OCI-LY3 (cell line): Measurements from ENCODE around the gene HIP1.
"Not testable (repeated sequence)": the region's sequence is repeated elsewhere in the genome, so short reads cannot be mapped to it uniquely, and the experiment has no call there.

Experiments
- EZH2phosphoT487 ChIP-seq: fragments of 200-600 bp; shearing (Covaris generic); IDR thresholded peaks from 2 replicates; pipeline ENCODE4 v1.6.1; 2018; ENCODE audit warnings: antibody characterized with exemption, mixed run types, low read depth
- TF ChIP-seq, protein P1 (sequence below): fragments of 200-600, 300-600 bp; sonication (generic); IDR thresholded peaks from 2 replicates; pipeline ENCODE4 v1.5.1; 2014; ENCODE audit warnings: antibody characterized with exemption, low read length, low read depth

DNA sequence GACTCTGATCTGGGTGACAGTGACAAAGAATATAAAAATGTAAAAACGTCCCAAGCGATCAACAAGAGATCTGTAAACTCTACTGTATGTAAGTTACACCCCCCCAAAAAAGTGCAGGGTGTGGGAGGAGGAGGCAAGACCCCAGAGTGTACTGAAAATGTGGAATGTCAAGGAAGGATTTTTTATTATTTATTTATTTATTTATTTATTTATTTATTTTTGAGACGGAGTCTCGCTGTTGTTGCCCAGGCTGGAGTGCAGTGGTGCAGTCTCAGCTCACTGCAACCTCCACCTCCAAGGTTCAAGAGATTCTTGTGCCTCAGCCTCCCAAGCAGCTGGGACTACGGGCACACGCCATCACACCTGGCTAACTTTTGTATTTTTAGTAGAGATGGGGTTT lies 181.9 kb downstream of the HIP1 start:
- TF ChIP-seq, protein P1, sequence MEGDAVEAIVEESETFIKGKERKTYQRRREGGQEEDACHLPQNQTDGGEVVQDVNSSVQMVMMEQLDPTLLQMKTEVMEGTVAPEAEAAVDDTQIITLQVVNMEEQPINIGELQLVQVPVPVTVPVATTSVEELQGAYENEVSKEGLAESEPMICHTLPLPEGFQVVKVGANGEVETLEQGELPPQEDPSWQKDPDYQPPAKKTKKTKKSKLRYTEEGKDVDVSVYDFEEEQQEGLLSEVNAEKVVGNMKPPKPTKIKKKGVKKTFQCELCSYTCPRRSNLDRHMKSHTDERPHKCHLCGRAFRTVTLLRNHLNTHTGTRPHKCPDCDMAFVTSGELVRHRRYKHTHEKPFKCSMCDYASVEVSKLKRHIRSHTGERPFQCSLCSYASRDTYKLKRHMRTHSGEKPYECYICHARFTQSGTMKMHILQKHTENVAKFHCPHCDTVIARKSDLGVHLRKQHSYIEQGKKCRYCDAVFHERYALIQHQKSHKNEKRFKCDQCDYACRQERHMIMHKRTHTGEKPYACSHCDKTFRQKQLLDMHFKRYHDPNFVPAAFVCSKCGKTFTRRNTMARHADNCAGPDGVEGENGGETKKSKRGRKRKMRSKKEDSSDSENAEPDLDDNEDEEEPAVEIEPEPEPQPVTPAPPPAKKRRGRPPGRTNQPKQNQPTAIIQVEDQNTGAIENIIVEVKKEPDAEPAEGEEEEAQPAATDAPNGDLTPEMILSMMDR: not testable (repeated sequence)
- not testable (repeated sequence) for TF ChIP-seq EZH2phosphoT487
